ENCODE measurements around the gene PLXNB3.

DNA sequence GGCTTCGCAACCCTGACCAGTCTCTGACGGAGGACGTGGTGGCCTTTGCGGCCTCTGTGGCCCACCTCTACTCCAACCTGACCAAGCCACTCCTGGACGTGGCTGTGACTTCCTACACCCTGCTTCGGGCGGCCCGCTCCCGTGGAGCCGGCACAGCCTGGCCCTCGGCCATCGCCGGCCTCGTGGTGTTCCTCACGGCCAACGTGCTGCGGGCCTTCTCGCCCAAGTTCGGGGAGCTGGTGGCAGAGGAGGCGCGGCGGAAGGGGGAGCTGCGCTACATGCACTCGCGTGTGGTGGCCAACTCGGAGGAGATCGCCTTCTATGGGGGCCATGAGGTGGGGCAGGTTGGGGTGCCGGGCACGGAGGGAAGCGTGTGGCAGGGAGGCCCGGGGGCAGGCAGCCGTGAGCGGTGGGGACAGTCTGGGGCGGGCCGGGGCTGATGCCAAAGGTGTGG is 38.2 kb upstream of the PLXNB3 start:
- TF ChIP-seq, protein P1, sequence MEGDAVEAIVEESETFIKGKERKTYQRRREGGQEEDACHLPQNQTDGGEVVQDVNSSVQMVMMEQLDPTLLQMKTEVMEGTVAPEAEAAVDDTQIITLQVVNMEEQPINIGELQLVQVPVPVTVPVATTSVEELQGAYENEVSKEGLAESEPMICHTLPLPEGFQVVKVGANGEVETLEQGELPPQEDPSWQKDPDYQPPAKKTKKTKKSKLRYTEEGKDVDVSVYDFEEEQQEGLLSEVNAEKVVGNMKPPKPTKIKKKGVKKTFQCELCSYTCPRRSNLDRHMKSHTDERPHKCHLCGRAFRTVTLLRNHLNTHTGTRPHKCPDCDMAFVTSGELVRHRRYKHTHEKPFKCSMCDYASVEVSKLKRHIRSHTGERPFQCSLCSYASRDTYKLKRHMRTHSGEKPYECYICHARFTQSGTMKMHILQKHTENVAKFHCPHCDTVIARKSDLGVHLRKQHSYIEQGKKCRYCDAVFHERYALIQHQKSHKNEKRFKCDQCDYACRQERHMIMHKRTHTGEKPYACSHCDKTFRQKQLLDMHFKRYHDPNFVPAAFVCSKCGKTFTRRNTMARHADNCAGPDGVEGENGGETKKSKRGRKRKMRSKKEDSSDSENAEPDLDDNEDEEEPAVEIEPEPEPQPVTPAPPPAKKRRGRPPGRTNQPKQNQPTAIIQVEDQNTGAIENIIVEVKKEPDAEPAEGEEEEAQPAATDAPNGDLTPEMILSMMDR (IDR thresholded peaks at IDR 0.05): no peak
- TF ChIP-seq POLR2A (IDR thresholded peaks at IDR 0.05): no peak
